Measurements from ENCODE around the gene BAG5. TPM values are rescaled to one million over a fixed set of nuclear protein-coding genes. Genes with fewer than 3 reads are reported as not detected.

Gene BAG5
- total and polyA plus RNA-seq, 2 of the 4 experiments (the other 2 are of a cell fraction) = 6.7 to 22.2 TPM

- no peak overlapping the region for H3K14ac ChIP-seq (replicated peaks; ENCODE audit: low read depth, low read length)
- H3K4me3 ChIP-seq (ENCODE audit: insufficient read depth, low read depth, low read length) = no peak overlapping the region
- H3K79me1 ChIP-seq (ENCODE audit: low read depth in 1 of 2, low read length in 2 of 2) = peaks cover 0 to 5% of the 10 kb centered on the region in 2 experiments; a peak in 1 of 4 replicates
- no peak overlapping the region for H3K23ac ChIP-seq (ENCODE audit: low read depth, low read length)
- peak overlapping the region; percentile 60 for H2AK9ac ChIP-seq (replicated peaks; ENCODE audit: low read depth, low read length, poor library complexity)
- H2BK15ac ChIP-seq (ENCODE audit: low read depth, low read length) = no peak overlapping the region
- no peak overlapping the region for H3K4ac ChIP-seq (ENCODE audit: low read depth, low read length)
- no peak overlapping the region for H4K91ac ChIP-seq (ENCODE audit: insufficient read depth, low read depth, low read length)
- 0 out of 2 replicates have a peak, but pooled peaks have one; percentile 0 for ATAC-seq (ENCODE audit: low read depth)
- H2AK5ac ChIP-seq (ENCODE audit: low read depth, low read length) = 0 out of 2 replicates have a peak overlapping the region, but pooled peaks have one; percentile 12
- no peak overlapping the region for H3K18ac ChIP-seq (ENCODE audit: low read depth, low read length)
- H4K5ac ChIP-seq (ENCODE audit: low read depth, low read length) = no peak overlapping the region
- DNase-seq = no peak
- dilution Hi-C loops (cut with HindIII; ENCODE audit: low sequenced_read_pairs, unreplicated experiment) = no loop called here
- no peak overlapping the region for H2BK5ac ChIP-seq (ENCODE audit: low read depth, low read length, poor library complexity, severe bottlenecking)
- TF ChIP-seq POLR2A (IDR thresholded peaks at IDR 0.05; ENCODE audit: low read depth, low read length) (no peak), FOS (IDR thresholded peaks at IDR 0.05; ENCODE audit: low read depth, low read length) (no peak), MXI1 (IDR thresholded peaks at IDR 0.05; ENCODE audit: borderline replicate concordance, low read depth, low read length) (no peak), MAZ (IDR thresholded peaks at IDR 0.05; ENCODE audit: borderline replicate concordance, low read depth, low read length) (no peak), CHD1 (IDR thresholded peaks at IDR 0.05; ENCODE audit: low read depth, low read length) (no peak), SMC3 (IDR thresholded peaks at IDR 0.05; ENCODE audit: low read depth, low read length) (no peak)
- no peak overlapping the region for H4K8ac ChIP-seq (ENCODE audit: low read depth in 2 of 2, low read length in 2 of 2)
- no peaks in the 10 kb centered on the region for H3K9me3 ChIP-seq (ENCODE audit: control insufficient read depth, insufficient read depth, low read length)
- H2BK120ac ChIP-seq (ENCODE audit: low read depth, low read length) = no peak overlapping the region
- intact Hi-C loops (cut with micrococcal nuclease) = no loop called here
- no peak overlapping the region for H3K4me2 ChIP-seq (ENCODE audit: low read depth, low read length)
- H3K36me3 ChIP-seq (ENCODE audit: control insufficient read depth, insufficient read depth, low read length) = peaks cover 2% of the 10 kb centered on the region; the same call in 1 of the 2 replicates
- H4K20me1 ChIP-seq (ENCODE audit: insufficient read depth, low read length) = peaks cover 11% of the 10 kb centered on the region
- no peak overlapping the region for H3K27ac ChIP-seq (ENCODE audit: insufficient read depth, low read length)
- no peak overlapping the region for H2AFZ ChIP-seq (replicated peaks; ENCODE audit: low read length, poor library complexity)
- no TSS peak for BruUV-seq (replicated peaks)
- ChIA-PET POLR2A (ENCODE audit: unreplicated experiment) (no interaction called here), CTCF (interaction anchor here (0.6 to 1.5 kb wide), 6 partner anchors 10 to 44 kb away, joined by 3 to 7 read pairs (median 3); partner anchors contain the start of gene TRMT61A)
- 62% methylated on average over 6 of the region's 13 CpGs; no CpG with 5 or more reads in 1 of the 2 experiments for WGBS, 2 experiments (ENCODE audit: extremely low coverage in 2 of 2, insufficient read length in 1 of 2)
- no peak overlapping the region for H2BK20ac ChIP-seq (ENCODE audit: low read depth, low read length)
- no peak overlapping the region for H3K9ac ChIP-seq (ENCODE audit: low read depth, low read length)
- in situ Hi-C loops (cut with MboI; ENCODE audit: low sequenced_read_pairs) = no loop called here
- no peaks in the 10 kb centered on the region for H3K9me1 ChIP-seq (ENCODE audit: insufficient read depth, low read length)
- H3K56ac ChIP-seq (ENCODE audit: extremely low read depth, insufficient read depth, low read length) = no peak overlapping the region
- peaks cover 15% of the 10 kb centered on the region for H3K27me3 ChIP-seq (ENCODE audit: control insufficient read depth, insufficient read depth, low read length)
- peaks cover 18% of the 10 kb centered on the region for H3K4me1 ChIP-seq (ENCODE audit: control insufficient read depth, insufficient read depth, low read length)
Observed at GRCh38 chr14:103519043-103519836, 43.2 kb downstream of the BAG5 start.
